ENCODE measurements around the gene IKZF1.

The IKZF1 gene

DNA sequence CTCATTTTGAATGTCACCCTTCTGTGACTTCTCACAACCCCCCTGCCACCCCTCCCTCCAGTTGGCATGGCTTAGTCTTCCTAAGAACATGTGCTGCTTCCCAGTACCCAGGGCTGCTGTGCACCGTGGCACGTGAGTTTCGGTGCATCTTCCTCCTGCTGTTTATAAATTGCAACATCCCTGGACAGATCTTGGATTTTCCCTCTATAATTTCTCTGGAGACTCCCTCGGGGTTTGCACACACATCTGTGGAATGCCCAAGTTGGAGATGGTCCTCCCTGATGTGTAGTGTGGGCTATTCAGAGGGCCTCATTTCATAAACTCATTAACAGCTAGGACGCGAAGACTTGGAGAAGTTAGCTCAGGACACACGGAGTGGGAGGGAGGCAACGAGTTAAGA is 52.9 kb downstream of the IKZF1 start:
- no peak for DNase-seq

GRCh38 chr7:50358041-50358705 is 53.7 kb downstream of the IKZF1 start:
- DNase-seq = no peak

- no peak for DNase-seq
Measured at GRCh38 chr7:50358779-50359178, 54.3 kb downstream of the IKZF1 start.

GRCh38 chr7:50359258-50359994 is 54.9 kb downstream of the IKZF1 start:
- DNase-seq = no peak

GRCh38 chr7:50359995-50360925 is 55.7 kb downstream of the IKZF1 start:
- DNase-seq = no peak

DNA sequence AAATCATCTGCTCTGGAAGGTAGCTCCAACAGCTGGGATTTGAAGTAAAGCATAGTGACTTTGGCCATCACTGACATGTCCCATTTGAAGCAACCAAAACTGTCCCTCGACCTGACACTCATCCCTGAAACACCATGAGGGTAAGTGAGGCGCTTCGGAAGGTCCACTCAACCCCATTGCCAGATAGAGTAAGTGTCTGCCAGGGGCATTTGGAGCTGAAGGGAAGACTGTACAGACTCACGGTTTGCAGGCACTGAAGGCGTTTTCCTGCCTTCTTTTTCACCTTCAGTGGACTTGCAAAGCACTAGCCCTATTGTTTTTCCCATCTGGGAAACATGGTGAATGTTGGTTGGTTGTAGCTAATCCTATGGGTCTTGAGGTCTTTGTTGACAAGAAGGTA is 57.6 kb downstream of the IKZF1 start:
- DNase-seq = no peak

DNA sequence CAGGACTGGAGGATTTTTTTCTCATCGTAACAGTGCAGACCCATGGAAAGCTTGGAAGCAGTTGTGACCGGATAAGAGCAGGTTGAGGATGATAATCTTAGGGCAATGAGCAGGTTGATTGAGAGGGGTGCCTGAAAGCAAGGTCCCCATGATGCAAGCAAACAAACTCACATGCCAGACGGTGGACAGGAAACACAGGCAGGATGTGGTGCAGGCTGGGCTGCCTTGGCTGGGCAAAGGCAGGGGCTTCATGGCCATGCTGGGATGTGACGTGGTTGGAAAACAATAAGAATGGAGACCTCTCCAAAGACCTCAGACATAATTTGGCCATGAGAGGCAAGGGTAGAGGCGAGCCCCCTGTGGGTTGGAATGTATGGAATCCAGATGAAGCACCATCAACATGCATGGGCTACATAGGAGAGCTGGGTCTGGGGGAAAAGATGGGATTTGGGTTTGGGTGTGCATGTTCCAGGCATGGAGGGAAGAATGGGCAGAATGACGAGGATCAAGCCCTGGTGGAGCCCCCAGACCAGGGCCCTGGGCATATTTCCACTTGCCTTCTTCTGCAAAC is 58.3 kb downstream of the IKZF1 start:
- no peak for DNase-seq

DNA sequence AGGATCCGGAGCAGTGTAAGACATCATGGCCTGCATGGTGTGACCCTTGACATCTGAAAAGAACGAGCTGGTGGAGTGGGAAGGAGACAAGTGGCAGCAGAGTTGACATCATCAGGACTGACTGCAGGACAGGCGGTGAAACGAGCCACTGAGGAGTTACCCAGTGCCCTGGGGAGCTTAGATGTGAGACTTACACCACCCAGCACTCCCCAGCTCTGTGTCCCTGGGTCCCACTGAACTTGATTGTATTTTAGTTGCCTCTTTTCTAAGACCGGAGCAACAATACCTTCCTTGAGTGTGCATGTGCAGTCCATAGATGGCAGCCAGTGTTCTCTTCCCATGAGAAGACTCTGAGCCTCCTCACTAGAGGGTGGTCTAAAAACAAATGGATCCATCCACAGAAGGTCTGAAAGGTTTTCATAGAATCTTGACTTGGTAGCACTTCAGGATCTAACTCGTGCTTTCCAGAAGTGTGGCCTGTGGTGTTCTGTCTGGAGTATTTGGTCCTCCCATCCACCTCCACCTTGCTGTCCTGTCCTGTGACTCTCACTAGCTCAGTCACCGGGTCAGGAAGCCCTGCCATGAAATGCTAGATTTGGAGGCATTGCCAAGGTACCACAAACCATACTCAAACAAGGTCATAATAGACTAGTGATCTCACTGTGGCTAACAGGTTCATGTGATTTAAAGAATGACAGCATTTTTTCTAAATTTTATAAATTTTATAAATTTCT is 59.0 kb downstream of the IKZF1 start:
- no peak for DNase-seq

DNA sequence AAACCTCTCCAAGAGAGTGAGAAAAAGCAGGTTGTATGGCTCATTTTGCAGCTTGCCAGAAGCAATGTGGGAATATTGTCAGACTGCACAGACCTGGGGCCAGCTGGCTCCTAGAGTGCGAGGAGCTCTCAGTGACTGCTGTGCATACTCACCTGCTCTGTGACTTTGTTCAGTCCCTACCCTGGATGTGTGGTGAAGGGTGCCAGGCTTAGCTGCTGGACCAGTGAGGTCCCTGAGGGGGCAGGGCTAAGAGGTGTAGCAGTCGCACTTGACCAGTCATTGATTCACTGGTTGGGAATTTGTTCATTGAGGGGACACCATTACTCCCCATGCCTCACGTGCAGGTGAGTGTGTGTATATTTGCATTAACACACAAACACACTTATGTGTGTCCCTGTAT is 60.1 kb downstream of the IKZF1 start:
- no peak for DNase-seq

- DNase-seq = no peak
Measured at GRCh38 chr7:50366311-50366710, 61.8 kb downstream of the IKZF1 start.

DNA sequence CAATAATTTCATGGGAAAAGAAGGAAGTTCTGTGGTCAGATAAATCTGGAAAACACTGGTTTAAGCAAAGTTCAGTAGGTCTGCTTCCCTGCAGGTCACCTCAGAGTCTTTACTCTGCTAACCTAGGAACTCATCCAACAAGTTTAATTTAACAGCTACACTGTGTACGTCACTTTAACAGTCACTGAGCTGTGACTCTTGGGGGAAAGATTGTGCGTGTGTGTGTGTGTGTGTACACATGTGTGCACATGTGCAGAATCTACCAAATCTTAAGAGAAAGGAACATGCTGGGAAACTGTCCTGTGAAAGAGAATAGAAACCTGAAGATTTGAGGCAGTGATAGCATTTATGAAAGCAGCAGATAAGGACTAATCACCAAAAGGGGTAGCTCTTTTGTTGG is 62.6 kb downstream of the IKZF1 start:
- no peak for DNase-seq

GRCh38 chr7:50367570-50367969 is 63.1 kb downstream of the IKZF1 start:
- DNase-seq = no peak

GRCh38 chr7:50368366-50368765 is 63.9 kb downstream of the IKZF1 start:
- DNase-seq = no peak

- peak; percentile 45 for DNase-seq
Measured at GRCh38 chr7:50369143-50370026, 64.9 kb downstream of the IKZF1 start.

- no peak for DNase-seq
Measured at GRCh38 chr7:50370884-50371283, 66.4 kb downstream of the IKZF1 start.

DNA sequence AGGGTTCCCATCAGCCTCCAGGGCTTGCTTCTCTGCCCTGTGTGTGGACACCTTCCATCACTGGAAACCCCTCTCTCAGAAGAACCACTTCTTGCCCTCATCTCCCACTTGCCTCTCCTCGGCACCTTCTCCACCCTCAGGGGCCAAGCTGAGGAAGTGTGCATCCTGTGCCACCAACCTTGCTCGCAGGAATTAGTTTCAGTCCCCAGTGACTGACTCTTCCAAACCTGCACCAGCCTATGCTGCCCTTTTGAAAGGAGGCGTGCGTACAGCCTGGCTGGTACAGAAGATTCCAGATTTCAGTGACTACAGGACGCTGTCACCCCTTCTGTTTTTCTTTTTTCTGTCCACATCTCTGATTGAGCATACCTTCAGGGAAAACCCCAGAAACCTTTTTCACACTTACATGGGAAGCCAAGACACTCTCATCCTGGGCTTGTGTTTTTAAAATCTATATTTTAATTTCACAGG is 67.1 kb downstream of the IKZF1 start:
- DNase-seq = no peak

- DNase-seq = no peak
Measured at GRCh38 chr7:50372923-50373322, 68.4 kb downstream of the IKZF1 start.

DNA sequence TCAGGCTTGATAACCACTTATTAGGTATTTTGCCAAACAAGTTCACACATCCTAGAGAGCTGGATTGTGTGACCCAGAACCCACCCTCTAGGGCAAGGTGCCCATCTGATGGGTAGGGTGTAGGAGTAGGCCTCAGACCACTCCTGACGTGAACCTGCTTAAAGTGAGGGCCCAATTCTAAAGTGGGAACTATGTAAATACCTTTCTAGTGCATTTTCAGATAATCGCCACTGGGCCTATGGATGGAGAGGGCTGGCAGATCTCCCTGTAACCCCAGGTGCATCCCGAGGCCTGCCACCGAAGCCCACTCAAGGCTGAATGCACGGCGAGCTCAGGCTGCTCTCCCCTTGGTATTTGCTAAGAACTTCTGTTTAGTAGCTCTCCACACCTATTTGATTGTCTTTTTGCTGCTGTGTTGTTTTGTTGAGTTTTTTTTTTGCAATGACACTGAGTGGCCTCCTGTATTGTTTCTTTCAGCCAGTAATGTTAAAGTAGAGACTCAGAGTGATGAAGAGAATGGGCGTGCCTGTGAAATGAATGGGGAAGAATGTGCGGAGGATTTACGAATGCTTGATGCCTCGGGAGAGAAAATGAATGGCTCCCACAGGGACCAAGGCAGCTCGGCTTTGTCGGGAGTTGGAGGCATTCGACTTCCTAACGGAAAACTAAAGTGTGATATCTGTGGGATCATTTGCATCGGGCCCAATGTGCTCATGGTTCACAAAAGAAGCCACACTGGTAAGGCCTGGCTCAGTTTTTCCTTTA is 71.7 kb downstream of the IKZF1 start:
- no peak for DNase-seq

- no peak for DNase-seq
Measured at GRCh38 chr7:50377356-50377755, 72.8 kb downstream of the IKZF1 start.

GRCh38 chr7:50379082-50379481 is 74.6 kb downstream of the IKZF1 start:
- peak; percentile 97 for DNase-seq

DNA sequence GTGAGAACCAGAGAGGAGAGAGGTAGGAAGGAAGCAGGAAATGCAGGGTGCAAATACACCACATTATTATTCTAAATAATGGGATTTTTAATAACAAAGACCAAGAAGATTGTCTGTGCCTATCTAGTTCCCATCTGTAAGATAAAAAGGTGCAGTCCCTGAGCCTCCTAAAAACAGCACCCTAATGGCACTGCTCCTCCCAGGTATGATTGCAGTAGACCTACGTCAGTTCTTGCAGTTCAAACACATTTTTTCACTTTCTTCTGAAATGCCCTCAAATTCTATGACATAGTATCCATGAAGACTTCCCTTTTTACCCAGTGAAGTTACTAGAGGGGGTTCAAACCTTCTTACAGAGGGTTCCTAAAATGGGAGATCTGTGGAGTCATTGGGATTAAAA is 75.0 kb downstream of the IKZF1 start:
- no peak for DNase-seq
